HEK293 (cell line): ENCODE data around the gene ZNF486.

Experiments used
- CTCF ChIA-PET: fragments of 350-600 bp; formaldehyde crosslinking; extraction: SDS; loops from one replicate; lab custom pipeline; 2021; ENCODE audit warnings: antibody characterized with exemption; lab: Yijun Ruan, JAX
- POLR2A ChIA-PET: fragments of 300-600 bp; formaldehyde crosslinking; extraction: SDS; loops from one replicate; lab custom pipeline; 2020; ENCODE audit warnings: antibody characterized with exemption, inconsistent platforms; lab: Yijun Ruan, JAX
- H3K27ac ChIP-seq: fragments of 200-500 bp; sonication (Bioruptor generic); 2 replicates; pipeline ENCODE4 v1.5.1; 2014; ENCODE audit warnings: low read depth, low read length, control low read depth, inconsistent platforms; ENCODE audit errors: extremely low read depth
- H3K36me3 ChIP-seq, 2 experiments: fragments of 200-500 bp in 1 of 2; sonication (Bioruptor generic) in 1 of 2; 1 replicate in 1 of 2; 2 replicates in 1 of 2; pipeline ENCODE4 v1.5.1; 2014 to 2017; ENCODE audit warnings: inconsistent platforms in 2 of 2, low read length in 2 of 2; ENCODE audit not compliant: control insufficient read depth in 2 of 2, insufficient read depth in 1 of 2
- H3K4me1 ChIP-seq: fragments of 200-500 bp; sonication (Bioruptor generic); 2 replicates; pipeline ENCODE4 v1.5.1; 2014; ENCODE audit warnings: mild to moderate bottlenecking, low read length, inconsistent platforms; ENCODE audit not compliant: control insufficient read depth, insufficient read depth
- H3K4me3 ChIP-seq: 2 replicates; pipeline ENCODE4 v1.5.1; 2011; ENCODE audit warnings: low read depth, mild to moderate bottlenecking, control low read depth, low read length, moderate library complexity
- H3K9me3 ChIP-seq: fragments of 200-500 bp; sonication (Bioruptor generic); 2 replicates; pipeline ENCODE4 v1.5.1; 2014; ENCODE audit warnings: low read depth, low read length, inconsistent platforms; ENCODE audit not compliant: control insufficient read depth, insufficient read depth
- KLF16 ChIP-seq: fragments of 450-650 bp; formaldehyde crosslinking; IDR thresholded peaks from 2 replicates; pipeline ENCODE4 v1.5.1; 2017; ENCODE audit warnings: missing biosample characterization, missing genetic modification characterization
- SETDB1 ChIP-seq: IDR thresholded peaks from one replicate; pipeline ENCODE4 v1.6.1; 2017; ENCODE audit warnings: mild to moderate bottlenecking, low read length, moderate library complexity, mixed read lengths; ENCODE audit not compliant: insufficient read length
- YY2 ChIP-seq: fragments of 450-650 bp; formaldehyde crosslinking; IDR thresholded peaks from 2 replicates; pipeline ENCODE4 v1.5.1; 2016; ENCODE audit warnings: missing biosample characterization, missing genetic modification characterization
- ZBTB7A ChIP-seq: fragments of 450-650 bp; formaldehyde crosslinking; IDR thresholded peaks from 2 replicates; pipeline ENCODE4 v1.5.1; 2016; ENCODE audit warnings: low read depth, missing biosample characterization, missing genetic modification characterization
- ZNF114 ChIP-seq: fragments of 450-650 bp; formaldehyde crosslinking; IDR thresholded peaks from 2 replicates; pipeline ENCODE4 v1.5.0; 2017; ENCODE audit warnings: missing biosample characterization, missing genetic modification characterization
- ZNF140 ChIP-seq: fragments of 450-650 bp; formaldehyde crosslinking; IDR thresholded peaks from 2 replicates; pipeline ENCODE4 v1.5.1; 2016; ENCODE audit warnings: missing biosample characterization, missing genetic modification characterization
- ZNF211 ChIP-seq: fragments of 450-650 bp; formaldehyde crosslinking; IDR thresholded peaks from 2 replicates; pipeline ENCODE4 v1.5.1; 2016; ENCODE audit warnings: low read depth, missing biosample characterization, missing genetic modification characterization
- ZNF311 ChIP-seq: fragments of 450-650 bp; formaldehyde crosslinking; IDR thresholded peaks from 2 replicates; pipeline ENCODE4 v1.5.1; 2017; ENCODE audit warnings: missing biosample characterization, missing genetic modification characterization, borderline replicate concordance
- ZNF354C ChIP-seq: fragments of 450-650 bp; formaldehyde crosslinking; IDR thresholded peaks from 2 replicates; pipeline ENCODE4 v1.5.1; 2016; ENCODE audit warnings: missing biosample characterization, missing genetic modification characterization, low read depth, borderline replicate concordance
- ZNF623 ChIP-seq: fragments of 450-650 bp; formaldehyde crosslinking; IDR thresholded peaks from 2 replicates; pipeline ENCODE4 v1.5.1; 2016; ENCODE audit warnings: missing biosample characterization, missing genetic modification characterization
- ZNF785 ChIP-seq: fragments of 450-650 bp; formaldehyde crosslinking; IDR thresholded peaks from 2 replicates; pipeline ENCODE4 v1.5.1; 2016; ENCODE audit warnings: missing biosample characterization, missing genetic modification characterization
- ZSCAN16 ChIP-seq: fragments of 450-650 bp; formaldehyde crosslinking; IDR thresholded peaks from 2 replicates; pipeline ENCODE4 v1.5.1; 2016; ENCODE audit warnings: missing biosample characterization, missing genetic modification characterization
- ZXDB ChIP-seq: fragments of 450-650 bp; formaldehyde crosslinking; IDR thresholded peaks from 2 replicates; pipeline ENCODE4 v1.5.1; 2016; ENCODE audit warnings: missing biosample characterization, missing genetic modification characterization
- TF ChIP-seq, protein P1 (sequence below): fragments of 450-650 bp; formaldehyde crosslinking; IDR thresholded peaks from 2 replicates; pipeline ENCODE4 v1.5.1; 2016; ENCODE audit warnings: missing biosample characterization, missing genetic modification characterization
- TF ChIP-seq, protein P2 (sequence below): fragments of 450-650 bp; formaldehyde crosslinking; IDR thresholded peaks from 2 replicates; pipeline ENCODE4 v1.5.1; 2016; ENCODE audit warnings: missing biosample characterization, missing genetic modification characterization
- TF ChIP-seq, protein P3 (sequence below): fragments of 450-650 bp; formaldehyde crosslinking; IDR thresholded peaks from 2 replicates; pipeline ENCODE4 v1.5.1; 2016; ENCODE audit warnings: missing biosample characterization, missing genetic modification characterization, borderline replicate concordance
- TF ChIP-seq, protein P4 (sequence below): fragments of 450-650 bp; formaldehyde crosslinking; IDR thresholded peaks from 2 replicates; pipeline ENCODE4 v1.5.1; 2017; ENCODE audit warnings: missing biosample characterization, mild to moderate bottlenecking, missing genetic modification characterization, moderate library complexity
- TF ChIP-seq, protein P5 (sequence below): fragments of 450-650 bp; formaldehyde crosslinking; IDR thresholded peaks from 2 replicates; pipeline ENCODE4 v1.5.1; 2016; ENCODE audit warnings: missing biosample characterization, missing genetic modification characterization

ZNF486 gene

DNA sequence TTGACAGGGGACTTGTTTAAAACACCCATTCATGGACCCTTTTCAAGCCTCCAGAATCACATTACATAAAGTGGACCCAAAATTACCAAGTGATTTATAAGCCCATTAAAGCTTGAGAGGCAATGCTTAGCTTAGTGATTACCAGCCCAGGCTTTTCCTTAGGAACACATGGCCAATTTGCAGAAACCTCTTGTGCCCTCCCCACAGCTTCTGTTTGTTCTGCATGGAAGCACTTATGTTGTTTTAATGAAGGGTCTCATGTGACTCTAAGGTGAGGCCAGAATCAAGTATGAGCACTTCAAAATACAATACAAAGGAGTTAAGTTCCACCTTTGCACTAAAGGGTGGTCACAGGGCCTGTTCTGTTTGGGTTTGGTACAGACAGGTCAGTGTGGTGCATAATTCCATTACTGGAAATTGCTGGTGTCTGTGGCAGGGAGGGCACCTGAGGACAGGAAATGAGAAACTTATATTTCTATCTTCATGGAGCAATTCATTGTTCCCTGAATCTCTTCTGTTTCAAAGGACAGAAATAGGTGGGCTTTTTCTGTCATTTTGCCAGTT is 15.3 kb downstream of the ZNF486 start (continued):
- TF ChIP-seq, protein P1, sequence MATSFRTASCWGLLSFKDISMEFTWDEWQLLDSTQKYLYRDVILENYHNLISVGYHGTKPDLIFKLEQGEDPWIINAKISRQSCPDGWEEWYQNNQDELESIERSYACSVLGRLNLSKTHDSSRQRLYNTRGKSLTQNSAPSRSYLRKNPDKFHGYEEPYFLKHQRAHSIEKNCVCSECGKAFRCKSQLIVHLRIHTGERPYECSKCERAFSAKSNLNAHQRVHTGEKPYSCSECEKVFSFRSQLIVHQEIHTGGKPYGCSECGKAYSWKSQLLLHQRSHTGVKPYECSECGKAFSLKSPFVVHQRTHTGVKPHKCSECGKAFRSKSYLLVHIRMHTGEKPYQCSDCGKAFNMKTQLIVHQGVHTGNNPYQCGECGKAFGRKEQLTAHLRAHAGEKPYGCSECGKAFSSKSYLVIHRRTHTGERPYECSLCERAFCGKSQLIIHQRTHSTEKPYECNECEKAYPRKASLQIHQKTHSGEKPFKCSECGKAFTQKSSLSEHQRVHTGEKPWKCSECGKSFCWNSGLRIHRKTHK: no peak
- no peak for TF ChIP-seq ZNF354C (tag by site-specific recombination)
- TF ChIP-seq, protein P2, sequence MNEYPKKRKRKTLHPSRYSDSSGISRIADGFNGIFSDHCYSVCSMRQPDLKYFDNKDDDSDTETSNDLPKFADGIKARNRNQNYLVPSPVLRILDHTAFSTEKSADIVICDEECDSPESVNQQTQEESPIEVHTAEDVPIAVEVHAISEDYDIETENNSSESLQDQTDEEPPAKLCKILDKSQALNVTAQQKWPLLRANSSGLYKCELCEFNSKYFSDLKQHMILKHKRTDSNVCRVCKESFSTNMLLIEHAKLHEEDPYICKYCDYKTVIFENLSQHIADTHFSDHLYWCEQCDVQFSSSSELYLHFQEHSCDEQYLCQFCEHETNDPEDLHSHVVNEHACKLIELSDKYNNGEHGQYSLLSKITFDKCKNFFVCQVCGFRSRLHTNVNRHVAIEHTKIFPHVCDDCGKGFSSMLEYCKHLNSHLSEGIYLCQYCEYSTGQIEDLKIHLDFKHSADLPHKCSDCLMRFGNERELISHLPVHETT (tag by site-specific recombination): no peak
- TF ChIP-seq, protein P3, sequence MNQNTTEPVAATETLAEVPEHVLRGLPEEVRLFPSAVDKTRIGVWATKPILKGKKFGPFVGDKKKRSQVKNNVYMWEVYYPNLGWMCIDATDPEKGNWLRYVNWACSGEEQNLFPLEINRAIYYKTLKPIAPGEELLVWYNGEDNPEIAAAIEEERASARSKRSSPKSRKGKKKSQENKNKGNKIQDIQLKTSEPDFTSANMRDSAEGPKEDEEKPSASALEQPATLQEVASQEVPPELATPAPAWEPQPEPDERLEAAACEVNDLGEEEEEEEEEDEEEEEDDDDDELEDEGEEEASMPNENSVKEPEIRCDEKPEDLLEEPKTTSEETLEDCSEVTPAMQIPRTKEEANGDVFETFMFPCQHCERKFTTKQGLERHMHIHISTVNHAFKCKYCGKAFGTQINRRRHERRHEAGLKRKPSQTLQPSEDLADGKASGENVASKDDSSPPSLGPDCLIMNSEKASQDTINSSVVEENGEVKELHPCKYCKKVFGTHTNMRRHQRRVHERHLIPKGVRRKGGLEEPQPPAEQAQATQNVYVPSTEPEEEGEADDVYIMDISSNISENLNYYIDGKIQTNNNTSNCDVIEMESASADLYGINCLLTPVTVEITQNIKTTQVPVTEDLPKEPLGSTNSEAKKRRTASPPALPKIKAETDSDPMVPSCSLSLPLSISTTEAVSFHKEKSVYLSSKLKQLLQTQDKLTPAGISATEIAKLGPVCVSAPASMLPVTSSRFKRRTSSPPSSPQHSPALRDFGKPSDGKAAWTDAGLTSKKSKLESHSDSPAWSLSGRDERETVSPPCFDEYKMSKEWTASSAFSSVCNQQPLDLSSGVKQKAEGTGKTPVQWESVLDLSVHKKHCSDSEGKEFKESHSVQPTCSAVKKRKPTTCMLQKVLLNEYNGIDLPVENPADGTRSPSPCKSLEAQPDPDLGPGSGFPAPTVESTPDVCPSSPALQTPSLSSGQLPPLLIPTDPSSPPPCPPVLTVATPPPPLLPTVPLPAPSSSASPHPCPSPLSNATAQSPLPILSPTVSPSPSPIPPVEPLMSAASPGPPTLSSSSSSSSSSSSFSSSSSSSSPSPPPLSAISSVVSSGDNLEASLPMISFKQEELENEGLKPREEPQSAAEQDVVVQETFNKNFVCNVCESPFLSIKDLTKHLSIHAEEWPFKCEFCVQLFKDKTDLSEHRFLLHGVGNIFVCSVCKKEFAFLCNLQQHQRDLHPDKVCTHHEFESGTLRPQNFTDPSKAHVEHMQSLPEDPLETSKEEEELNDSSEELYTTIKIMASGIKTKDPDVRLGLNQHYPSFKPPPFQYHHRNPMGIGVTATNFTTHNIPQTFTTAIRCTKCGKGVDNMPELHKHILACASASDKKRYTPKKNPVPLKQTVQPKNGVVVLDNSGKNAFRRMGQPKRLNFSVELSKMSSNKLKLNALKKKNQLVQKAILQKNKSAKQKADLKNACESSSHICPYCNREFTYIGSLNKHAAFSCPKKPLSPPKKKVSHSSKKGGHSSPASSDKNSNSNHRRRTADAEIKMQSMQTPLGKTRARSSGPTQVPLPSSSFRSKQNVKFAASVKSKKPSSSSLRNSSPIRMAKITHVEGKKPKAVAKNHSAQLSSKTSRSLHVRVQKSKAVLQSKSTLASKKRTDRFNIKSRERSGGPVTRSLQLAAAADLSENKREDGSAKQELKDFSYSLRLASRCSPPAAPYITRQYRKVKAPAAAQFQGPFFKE (tag by site-specific recombination): no peak
- TF ChIP-seq ZXDB (tag by site-specific recombination): no peak

DNA sequence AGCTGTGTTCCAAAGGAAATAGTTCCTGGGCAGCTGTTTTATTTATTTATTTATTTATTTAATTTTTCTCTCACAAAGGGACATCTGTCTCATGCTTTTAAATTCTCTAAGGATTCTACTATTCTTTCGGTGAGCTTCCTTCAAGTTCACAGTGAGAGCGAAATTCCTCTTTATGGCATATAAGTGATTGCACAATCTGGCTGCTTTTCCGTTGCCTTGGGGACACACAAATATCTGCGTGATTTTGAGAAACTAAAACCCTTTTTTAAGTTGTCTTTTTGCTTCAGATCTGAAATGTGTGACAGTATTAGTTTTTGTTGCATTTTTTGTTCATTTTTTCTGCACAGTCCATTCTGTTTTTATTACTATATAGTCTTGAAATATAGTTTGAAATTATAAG is 19.2 kb downstream of the ZNF486 start:
- no peaks in the 10 kb centered on the region for H3K36me3 ChIP-seq
- no peak overlapping the region for H3K27ac ChIP-seq
- H3K9me3 ChIP-seq: no peaks in the 10 kb centered on the region; the same call in 1 of the 2 replicates
- TF ChIP-seq YY2 (tag by site-specific recombination): no peak
- TF ChIP-seq, protein P4, sequence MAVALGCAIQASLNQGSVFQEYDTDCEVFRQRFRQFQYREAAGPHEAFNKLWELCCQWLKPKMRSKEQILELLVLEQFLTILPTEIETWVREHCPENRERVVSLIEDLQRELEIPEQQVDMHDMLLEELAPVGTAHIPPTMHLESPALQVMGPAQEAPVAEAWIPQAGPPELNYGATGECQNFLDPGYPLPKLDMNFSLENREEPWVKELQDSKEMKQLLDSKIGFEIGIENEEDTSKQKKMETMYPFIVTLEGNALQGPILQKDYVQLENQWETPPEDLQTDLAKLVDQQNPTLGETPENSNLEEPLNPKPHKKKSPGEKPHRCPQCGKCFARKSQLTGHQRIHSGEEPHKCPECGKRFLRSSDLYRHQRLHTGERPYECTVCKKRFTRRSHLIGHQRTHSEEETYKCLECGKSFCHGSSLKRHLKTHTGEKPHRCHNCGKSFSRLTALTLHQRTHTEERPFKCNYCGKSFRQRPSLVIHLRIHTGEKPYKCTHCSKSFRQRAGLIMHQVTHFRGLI (tag by site-specific recombination): no peak
- TF ChIP-seq ZNF785: no peak
- no peak for TF ChIP-seq ZNF211
- POLR2A ChIA-PET: no interaction called here
- no peaks in the 10 kb centered on the region for H3K4me1 ChIP-seq
- H3K4me3 ChIP-seq: no peak overlapping the region
- CTCF ChIA-PET: no interaction called here

DNA sequence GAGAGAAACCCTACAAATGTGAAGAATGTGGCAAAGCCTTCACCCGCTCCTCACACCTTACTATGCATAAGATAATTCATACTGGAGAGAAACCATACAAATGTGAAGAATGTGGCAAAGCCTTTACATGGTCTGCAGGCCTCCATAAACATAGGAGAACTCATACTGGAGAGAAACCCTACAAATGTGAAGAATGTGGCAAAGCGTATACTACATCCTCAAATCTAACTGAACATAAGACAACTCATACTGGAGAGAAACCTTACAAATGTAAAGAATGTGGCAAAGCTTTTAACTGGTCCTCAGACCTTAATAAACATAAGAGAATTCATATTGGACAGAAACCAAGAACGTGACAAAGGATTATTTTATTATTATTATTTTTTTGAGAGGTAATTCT is 30.7 kb downstream of the ZNF486 start:
- POLR2A ChIA-PET: no interaction called here
- CTCF ChIA-PET: interaction anchor here (0.6 kb wide), 1 partner anchor 36 kb away, joined by 3 read pairs; no protein-coding TSS in a partner anchor
- Histone ChIP-seq H3K4me3 (no peak overlapping the region), H3K4me1 (no peaks in the 10 kb centered on the region), H3K9me3 (no peaks in the 10 kb centered on the region), H3K27ac (no peak overlapping the region), H3K36me3 (no peaks in the 10 kb centered on the region)
- TF ChIP-seq ZNF140 (tag by site-specific recombination): no peak
- TF ChIP-seq ZSCAN16 (tag by site-specific recombination): no peak
- peak; percentile 32 for TF ChIP-seq SETDB1
- TF ChIP-seq ZBTB7A (tag by site-specific recombination): no peak
- TF ChIP-seq KLF16: no peak
- no peak for TF ChIP-seq ZNF623 (tag by site-specific recombination)
- no peak for TF ChIP-seq ZNF114 (tag by site-specific recombination)
- no peak for TF ChIP-seq ZNF311 (tag by site-specific recombination)
- TF ChIP-seq, protein P5, sequence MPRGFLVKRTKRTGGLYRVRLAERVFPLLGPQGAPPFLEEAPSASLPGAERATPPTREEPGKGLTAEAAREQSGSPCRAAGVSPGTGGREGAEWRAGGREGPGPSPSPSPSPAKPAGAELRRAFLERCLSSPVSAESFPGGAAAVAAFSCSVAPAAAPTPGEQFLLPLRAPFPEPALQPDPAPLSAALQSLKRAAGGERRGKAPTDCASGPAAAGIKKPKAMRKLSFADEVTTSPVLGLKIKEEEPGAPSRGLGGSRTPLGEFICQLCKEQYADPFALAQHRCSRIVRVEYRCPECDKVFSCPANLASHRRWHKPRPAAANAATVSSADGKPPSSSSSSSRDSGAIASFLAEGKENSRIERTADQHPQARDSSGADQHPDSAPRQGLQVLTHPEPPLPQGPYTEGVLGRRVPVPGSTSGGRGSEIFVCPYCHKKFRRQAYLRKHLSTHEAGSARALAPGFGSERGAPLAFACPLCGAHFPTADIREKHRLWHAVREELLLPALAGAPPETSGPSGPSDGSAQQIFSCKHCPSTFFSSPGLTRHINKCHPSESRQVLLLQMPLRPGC (tag by site-specific recombination): no peak
